HG03520 (cell line): ENCODE results near the gene CCDC83.
A peak's percentile ranks its signal among the peaks of the same experiment; 100 is the strongest.
"Not testable (repeated sequence)": the region's sequence is repeated elsewhere in the genome, so short reads cannot be mapped to it uniquely, and the experiment has no call there.

Experiments used
- ATAC-seq: cut with Tn5 transposase; IDR thresholded peaks from one replicate; pipeline ENCODE4 v1.9.1; 2021; ENCODE audit warnings: mild to moderate bottlenecking, moderate library complexity; ENCODE audit not compliant: unreplicated experiment

Gene CCDC83

DNA sequence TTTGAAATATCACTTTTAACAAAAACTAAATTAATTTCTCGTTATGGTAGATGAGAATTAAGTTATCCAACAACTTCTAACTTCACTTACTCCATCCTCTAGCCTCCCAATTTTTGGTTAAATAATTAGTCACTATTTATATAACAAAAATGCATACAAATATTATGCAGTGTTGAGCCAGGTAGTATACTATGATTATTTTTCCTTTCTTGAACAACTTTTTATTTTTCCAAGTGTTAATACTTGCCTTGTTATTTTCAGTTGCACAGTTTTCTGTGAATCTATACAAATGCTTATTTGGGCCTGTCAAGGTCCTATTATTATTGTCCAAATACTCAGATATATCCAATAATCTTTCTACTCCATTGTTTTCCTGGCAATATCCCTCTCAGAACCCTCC lies 19.9 kb upstream of the CCDC83 start:
- no peak for ATAC-seq

DNA sequence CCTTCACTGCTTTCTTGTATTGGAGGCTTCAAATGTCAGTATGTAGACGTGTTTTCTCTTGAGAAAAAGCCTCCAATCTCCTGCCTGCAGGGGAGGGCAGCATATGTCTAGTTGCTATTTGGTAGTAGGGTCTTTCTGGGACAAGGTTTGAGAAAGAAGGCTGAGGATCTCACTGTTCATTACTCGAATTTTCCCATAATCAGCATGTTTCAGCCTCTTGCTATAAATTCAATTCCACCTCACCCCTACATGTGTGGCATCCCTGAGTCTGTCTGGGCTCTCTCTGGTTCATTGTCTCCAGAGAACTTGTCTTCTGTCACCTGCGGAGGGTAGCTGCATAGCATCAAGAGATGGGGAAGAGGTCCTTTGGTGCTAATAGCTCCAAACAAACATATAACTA lies 19.5 kb upstream of the CCDC83 start:
- no peak for ATAC-seq

DNA sequence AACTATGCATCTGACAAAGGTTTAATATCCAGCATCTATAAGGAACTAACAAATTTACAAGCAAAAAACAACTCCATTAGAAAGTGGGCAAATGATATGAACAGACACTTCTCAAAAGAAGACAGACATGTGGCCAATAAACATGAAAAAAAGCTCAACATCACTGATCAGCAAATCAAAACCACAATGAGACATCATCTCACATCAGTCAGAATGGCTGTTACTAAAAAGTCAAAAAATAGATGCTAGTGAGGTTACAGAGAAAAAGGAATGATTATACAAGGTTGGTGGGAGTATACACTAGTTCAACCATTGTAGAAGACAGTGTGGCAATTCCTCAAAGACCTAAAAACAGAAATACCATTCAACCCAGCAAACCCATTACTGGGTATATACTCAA lies 14.3 kb upstream of the CCDC83 start:
- not testable (repeated sequence) for ATAC-seq

DNA sequence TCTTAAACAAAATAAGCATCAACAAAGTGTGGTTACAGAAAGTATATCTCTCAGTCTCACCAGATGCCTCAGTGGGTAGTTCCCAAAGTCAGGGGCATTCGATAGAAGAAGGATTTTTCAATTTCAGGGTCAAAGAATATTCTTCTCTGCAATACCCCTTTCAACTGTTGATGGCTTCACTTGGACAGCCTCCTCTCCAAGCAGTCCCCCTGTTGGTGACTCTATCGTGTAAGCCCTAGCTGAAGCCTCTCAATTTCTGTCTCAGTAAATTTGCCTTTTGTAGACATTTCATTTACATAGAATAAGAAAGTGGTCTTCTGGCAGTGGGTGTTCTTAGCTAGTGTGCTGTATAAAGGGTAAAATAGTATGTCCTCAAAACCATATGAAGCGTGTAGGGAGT lies 11.3 kb upstream of the CCDC83 start:
- no peak for ATAC-seq

DNA sequence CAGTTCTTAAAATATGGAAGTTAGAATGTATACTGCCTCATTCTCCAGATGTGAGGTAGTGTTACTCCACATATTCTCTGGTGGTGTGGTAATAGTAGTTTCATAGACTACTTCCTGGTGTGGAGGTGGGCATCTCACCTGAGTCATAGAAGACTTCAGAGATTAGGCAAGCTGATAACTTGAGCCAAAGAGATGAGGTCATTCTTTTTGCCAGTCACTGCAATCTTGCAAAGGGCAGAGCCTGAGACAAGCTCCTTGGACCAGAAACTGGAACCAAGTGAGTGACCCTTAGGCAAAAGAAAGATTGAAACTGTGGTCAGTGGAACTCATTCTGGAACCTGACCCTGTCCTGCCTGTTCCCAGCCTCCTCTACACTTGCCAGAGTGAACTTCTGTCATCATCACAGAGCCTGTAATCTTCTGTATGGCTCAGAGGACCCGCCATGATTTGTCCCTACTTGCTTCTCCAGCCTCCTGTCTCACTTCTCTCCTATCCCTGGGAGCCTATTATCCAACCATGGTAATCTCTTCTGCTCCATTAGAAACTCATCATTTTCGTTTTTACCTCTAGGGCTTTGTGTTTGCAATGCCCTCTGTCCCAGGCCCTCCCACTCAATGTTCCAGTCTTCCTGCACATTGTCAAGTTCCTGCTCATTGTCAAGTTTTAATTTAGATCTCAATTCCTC lies 10.6 kb upstream of the CCDC83 start:
- no peak for ATAC-seq

DNA sequence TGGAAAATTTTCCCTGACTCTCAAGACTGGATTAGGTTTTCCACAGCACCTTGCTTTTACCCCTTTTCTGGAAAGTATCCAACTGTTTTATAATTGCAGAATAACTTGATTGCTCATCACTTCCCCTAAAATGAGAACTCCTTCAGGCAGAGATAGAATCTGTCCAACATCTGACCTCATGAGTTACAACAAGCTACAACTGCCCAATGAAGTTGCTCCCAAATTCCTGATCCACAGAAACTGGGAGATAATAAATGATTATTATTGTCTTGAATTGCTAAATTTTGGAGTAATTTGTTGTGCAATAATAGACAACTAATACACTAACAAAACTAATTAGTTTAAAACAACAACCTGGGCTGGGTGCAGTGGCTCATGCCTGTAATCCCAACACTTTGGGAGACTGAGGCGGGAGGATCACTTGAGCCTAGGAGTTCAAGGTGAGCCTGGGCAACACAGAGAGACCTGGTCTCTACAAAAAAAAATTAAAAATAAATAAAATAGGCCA lies 10.0 kb upstream of the CCDC83 start:
- no peak for ATAC-seq

DNA sequence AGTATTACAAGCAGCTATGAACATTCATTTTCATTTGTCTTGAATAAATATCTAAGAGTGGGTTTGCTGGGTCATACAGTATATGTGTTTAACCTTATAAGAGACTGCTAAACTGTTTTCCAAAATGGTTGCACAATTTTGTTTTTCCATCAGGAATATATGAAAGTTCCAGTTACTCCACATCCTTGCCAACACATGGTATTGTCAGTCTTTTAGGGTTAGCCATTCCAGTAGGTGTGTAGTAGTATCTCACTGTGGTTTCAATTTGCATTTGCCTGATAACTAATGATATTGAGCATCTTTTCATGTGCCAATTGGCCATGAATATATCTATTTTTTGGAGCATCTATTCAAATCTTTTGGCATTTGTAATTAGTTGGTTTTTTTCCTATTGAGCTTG lies 7.7 kb upstream of the CCDC83 start:
- no peak for ATAC-seq

DNA sequence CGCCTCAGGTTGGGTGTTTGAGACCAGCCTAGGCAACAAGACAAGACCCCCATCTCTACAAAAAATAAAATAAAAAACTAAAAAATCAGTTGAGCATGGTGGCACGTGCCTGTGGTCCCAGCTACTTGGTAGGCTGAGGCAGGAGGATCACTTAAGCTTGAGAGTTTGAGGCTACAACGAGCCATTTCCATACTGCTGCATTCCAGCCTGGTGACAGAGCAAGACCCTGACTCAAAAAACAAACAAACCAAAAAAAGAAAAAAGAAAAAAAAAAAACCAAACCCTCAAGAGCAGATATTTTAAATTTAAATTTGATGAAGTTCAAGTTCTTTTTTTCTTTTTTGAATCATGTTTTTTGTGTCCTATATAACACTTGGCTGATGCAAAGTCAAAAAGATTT lies 7.2 kb upstream of the CCDC83 start:
- no peak for ATAC-seq

DNA sequence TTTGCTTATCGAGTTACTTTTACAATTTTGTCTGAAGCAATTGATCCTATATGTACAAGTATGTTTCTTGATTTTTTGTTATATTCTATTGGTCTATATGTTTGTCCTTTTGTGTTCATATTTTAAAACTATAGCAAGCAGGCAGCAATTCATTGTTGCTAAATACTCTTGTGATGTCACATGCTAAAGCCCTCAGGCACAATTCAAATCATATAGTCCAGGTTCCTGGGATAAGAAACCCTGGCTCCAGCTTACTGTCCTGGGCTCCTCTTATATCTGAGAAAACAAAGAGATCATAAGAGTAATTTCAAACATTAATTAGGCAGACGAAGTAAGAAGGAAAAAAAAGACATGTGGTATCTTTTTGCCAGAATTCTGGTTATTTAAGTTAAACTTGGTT lies 6.6 kb upstream of the CCDC83 start:
- ATAC-seq, result no peak

DNA sequence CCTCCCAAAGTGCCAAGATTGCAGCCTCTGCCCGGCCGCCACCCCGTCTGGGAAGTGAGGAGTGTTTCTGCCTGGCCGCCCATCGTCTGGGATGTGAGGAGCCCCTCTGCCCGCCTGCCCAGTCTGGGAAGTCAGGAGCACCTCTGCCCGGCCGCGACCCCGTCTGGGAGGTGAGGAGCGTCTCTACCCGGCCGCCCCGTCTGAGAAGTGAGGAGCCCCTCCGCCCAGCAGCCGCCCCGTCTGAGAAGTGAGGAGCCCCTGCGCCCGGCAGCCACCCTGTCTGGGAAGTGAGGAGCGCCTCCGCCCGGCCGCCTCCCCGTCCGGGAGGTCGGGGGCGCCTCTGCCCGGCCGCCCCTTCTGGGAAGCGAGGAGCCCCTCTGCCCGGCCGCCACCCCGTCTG lies 2.4 kb upstream of the CCDC83 start:
- not testable (repeated sequence) for ATAC-seq

DNA sequence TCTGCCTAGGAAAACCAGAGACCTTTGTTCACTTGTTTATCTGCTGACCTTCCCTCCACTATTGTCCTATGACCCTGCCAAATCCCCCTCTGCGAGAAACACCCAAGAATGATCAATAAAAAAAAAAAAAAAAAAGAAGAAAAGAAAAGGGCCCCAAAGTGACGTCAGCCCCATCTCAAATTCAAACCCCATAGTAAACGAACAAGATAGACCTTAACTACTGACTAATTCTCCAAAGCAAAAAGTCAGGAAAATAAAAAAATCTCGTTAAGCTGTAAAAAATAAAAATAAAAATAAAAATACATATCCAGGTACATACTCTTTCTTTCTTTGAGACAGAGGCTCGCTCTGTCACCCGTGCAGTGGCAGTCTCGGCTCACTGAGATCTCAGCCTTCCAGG lies 1.6 kb upstream of the CCDC83 start:
- ATAC-seq, result not testable (repeated sequence)

DNA sequence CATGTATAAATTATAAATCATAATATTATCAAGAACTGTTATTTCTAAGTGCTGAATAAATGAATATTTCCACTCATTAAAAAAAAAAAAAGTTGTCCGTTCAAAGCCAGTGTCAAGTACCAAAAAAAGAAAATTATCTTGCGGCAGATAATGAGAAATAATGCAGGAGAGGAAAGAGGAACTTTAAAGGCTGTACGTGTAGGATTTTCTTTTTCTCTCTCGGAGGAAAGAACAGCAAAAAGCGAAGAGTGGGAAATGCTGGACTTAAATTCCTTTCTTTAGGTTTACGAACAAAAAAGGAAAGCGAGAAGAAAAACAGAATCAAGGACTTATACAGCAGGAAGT lies 999 bp upstream of the CCDC83 start:
- no peak for ATAC-seq

DNA sequence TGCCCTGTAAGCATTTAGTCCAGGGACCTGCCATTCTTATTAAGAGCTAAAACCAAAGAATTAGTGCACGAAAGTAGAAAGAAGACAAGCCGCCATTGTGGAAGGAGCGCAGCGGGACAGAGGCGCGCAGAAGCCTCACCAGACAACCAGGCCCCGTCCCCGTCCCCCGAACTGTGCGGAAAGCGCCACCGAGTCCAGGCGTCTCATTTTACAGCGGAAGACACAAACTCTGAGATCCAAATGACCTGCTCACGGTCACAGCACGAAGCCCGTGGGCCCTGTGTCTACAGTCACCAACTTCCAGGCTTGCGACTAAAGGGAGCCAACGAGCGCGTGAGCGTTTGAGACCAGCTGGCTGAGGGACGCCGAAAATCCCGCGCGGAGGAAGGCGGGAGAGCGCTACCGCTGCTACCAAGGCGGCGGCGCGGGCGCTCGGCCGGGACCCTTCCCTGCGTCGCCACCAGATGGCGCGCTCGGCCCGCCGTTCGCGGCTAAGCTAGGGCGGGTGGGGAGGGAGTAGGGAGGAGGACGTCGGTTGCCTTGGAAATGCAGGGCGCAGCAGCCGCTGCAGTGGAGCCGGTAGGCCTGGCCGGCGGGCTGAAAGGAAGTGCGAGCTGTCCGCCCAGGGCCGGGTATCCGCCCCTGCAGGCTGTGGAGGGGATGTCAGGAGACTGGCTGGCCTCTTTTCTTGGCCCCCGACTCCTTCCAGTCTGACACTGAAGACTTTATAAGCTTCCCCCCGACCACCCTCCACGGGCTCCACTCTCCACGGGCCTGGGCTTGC lies 434 bp upstream of the CCDC83 start:
- peak; percentile 100 for ATAC-seq

DNA sequence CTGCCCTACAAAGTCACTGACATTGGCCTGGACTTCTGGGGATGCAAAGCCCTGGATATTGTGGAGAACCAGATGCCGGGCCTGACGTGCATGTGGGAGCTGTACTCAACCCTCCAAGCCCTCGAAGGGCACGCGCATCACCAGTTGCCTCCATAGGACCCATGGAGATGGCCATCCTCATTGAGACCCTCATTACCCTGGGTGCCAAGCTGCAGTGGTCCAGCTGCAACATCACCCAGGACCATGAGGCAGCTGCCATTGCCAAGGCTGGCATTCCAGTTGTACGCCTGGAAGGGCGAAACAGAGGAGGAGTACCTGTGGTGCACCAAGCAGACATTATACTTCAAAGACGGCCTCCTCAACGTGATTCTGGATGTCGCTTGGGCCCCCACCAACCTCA lies 1.9 kb downstream of the CCDC83 start:
- ATAC-seq, result no peak

DNA sequence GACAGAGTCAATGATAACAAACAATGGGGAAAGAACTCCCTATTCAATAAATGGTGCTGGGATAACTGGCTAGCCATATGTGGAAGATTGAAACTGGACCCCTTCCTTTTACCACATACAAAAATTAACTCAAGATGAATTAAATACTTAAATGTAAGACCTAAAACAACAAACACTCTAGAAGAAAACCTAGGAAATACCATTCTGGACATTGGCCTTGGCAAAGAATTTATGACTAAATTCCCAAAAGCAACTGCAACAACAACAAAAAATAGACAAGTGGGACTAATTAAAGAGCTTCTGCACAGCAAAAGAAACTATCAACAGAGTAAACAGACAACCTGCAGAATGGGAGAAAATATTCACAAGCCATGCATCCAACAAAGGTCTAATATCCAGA lies 4.4 kb downstream of the CCDC83 start:
- ATAC-seq, result not testable (repeated sequence)

DNA sequence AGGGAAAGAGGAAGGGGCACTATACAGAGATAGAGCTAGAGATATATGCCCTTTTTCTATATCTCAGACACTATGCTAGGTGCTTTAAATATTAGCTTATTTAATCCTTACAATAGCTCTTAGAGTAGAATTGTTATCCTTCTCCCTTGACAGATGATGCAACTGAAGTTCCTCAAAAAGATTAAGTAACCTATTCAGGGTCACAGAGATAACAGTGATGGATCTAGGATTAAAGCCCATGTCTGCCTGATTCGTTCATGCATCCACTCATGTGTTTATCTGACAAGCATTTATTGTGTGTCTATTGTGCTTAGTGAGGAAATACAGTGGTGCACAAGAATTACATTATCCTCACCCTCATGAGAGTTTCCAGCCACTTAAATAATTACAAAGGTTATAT lies 8.7 kb downstream of the CCDC83 start:
- ATAC-seq, result no peak

DNA sequence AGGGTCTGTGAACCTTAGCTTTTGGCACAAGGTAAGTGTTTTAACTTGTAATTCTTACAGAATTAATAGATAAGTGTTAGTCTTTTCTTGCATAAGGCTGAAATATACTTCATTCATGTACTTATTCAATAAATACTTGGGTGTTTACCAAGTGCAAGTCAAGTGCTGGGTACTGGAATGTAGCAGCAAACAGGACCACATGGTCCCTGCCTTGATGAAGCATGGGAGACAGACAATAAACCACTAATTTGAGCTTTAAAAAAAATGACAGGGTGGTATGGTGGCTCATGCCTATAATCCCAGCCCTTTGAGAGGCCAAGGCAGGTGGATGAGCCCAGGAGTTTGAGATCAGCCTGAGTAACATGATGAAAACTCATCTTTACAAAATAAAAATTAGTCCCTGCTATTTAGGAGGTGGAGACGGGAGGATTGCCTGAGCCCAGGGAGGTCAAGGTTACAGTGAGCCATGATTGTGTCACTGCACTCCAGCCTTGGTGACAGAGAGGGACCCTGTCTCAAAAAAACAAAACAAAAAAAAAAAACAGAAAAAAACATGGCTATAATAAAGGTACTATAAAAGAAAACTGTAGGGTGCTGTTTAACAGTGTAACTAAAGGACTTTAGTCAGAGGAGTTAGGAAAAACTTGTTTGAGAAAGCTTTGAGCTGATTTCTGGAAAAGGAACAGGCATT lies 11.1 kb downstream of the CCDC83 start:
- no peak for ATAC-seq

DNA sequence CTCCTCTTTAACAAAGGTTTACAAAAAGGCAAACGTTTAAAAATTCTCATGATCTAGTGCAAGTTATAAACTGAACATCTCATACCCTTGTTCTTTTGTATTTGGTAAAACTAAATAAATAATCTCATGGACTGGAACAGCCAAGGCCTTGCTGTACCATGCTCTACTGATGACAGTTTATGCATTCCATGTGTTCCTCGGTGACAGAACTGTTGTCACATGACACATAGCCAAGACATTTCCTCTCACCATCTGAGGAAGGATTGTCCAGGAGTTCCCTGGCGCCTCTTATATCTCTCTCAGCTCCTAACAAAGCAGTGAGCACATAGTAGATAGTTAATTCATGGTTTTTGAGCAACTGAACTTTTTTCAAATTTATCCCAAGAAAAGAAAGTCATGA lies 12.6 kb downstream of the CCDC83 start:
- no peak for ATAC-seq

DNA sequence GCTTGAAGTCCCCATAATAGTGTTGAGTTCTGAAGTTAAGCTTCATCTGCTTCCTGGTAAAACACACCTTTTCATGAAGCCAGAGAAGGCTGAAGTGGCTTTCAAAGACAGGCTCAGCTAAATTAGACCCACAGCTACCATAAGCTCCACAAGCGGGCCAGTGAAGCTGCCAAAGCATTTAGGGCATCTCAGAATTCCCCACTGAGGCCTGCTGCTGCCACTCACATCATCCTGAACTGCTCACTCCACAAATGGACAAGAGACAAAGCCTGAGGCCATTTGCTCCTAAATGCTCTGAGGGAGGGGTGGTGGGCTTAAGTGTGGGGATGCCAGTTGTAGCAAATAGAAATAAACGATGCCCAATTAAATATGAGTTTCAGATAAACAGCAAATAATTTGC lies 14.6 kb downstream of the CCDC83 start:
- ATAC-seq, result no peak

DNA sequence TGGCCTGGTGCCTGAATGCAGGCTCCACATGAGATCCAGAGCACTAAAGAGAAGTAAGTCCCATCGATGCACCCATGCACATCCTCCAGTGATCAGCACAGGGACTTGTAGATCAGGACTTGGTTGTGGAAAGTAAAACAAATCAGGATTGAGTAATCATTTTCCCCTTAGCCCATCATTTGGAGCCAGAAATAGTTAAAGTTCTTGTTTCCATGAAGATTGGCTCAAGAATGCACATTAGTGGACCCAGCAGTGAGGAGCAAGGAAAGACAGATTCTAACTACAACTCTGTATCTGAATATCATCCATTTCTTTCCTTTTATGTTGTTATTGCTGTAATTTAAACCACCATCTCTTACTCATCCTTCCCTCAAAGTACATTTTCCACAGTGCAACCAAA lies 19.1 kb downstream of the CCDC83 start:
- no peak for ATAC-seq

DNA sequence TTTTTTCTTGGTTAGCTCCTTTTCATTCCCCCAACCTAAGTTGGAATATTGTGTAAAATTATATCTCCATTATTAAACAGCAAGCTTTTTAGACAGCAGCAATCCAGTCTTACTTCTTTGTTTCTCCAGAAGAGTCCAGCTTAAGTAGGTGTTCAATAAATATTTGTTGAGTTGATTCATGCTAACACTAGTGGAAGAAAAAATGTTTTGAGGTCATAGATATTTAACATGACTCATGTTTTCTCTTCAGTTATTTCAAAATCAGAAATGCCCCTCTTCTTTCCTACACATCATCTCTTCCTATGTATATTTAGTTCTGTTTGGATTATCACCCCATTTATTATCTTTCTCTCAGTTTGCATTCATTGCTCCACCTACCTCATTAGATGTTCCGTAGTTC lies 20.3 kb downstream of the CCDC83 start:
- ATAC-seq, result no peak

DNA sequence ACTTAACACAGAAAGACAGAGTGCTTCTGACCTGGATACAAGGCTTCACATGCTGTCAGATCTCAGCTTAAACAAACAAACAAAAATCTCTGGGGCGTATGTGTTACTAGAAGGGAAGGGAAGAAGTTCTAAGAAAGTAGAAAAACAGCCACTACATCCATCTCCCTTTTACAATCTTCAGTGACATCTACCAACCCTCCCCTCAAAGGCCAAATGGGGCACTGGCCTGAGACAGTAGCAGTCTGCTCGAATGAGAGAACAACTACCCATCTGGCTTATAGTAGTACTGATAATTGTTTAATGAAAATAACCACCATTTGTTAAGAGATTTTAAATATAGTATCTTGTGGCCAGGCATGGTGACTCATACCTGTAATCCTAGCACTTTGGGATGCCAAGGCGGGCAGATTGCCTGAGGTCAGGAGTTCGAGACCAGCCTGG lies 29.4 kb downstream of the CCDC83 start:
- no peak for ATAC-seq
